ENCODE results near the gene RPL28.
"Not testable (repeated sequence)": the region's sequence is repeated elsewhere in the genome, so short reads cannot be mapped to it uniquely, and the experiment has no call there.

RPL28 gene

DNA sequence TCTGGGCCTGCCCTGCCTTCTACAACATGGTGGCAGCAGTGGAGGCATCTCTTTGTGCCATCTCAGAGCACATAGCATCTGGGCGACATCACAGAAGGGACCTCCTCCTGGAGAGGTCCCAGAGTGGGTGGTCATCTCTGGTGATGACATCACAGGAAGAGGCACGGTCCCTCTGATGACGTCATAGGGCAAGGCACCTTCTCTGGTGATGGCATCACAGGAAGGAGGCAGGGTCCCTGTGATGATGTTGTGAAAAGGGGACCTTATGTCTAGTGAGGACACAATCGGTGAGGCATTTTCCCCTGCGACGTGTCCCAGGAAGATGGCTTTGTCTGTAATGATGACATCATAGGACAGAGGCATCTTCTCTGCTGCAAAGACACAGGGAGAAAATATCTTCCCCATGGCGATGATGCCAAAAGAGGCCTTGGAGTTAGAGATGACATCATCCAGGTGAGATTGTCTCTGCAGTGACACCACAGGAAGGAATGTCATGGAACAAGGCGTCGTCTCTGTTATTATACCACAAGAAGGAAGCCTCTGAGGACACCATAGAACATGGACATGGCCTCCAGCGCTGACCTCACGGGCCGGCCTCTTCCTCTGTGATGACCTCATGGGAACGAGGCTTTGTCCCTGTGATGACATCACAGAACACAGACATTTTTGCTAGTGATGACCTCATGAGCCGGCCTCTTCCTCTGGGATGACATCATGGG, 46.7 kb downstream of the RPL28 start:
- no peak for DNase-seq

DNA sequence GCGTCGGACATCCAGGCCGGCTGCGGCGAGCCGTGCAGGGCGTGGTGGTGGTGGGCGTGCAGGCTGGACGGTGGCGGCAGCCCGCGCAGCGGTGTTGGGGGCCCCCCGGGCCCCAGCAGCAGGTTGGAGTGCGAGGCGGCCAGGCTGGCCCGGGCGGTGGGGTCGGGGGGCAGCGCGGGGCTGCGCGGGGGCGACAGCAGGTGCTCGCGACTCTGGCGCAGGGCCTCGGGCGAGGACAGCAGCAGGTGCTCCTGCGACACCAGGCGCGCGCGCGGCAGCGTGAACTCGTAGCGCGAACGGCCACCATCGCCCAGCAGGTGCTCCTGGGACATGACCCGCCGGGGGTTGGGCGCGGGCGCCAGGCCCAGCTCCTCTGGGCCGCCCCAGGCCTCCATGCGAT, 47.6 kb downstream of the RPL28 start:
- peak; percentile 4 for DNase-seq

DNA sequence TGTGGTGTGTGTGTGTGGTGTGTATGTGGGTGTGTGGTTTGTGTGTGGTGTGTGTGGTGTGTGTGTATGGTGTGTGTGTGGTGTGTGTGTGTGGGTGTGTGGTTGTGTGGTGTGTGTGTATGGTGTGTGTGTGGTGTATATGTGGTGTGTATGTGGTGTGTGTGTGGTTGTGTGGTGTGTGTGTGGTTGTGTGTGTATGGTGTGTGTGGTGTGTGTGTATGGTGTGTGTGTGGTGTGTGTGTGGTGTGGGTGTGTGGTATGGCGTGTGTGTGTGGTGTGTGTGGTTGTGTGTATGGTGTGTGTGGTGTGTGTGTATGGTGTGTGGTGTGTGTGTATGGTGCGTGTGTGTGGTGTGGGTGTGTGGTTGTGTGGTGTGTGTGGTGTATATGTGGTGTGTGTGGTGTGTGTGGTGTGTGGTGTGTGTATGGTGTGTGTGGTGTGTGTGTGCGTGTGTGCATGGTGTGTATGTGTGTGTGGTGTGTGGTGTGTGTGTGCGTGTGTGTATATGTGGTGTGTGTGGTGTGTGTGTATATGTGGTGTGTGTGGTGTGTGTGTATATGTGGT, 48.7 kb downstream of the RPL28 start:
- DNase-seq = no peak

DNA sequence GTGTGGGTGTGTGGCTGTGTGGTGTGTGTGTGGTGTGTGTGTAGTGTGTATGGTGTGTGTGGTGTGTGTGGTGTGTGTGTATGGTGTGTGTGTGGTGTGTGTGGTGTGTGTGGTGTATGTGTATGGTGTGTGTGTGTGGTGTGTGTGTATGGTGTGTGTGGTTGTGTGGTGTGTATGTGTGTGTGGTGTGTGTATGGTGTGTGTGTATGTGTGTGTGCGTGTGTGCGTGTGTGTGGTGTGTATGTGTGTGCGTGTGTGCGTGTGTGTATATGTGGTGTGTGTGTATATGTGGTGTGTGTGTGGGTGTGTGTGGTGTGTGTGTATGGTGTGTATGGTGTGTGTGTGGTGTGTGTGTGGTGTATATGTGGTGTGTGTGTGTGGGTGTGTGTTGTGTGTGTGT, 49.3 kb downstream of the RPL28 start:
- DNase-seq = no peak

DNA sequence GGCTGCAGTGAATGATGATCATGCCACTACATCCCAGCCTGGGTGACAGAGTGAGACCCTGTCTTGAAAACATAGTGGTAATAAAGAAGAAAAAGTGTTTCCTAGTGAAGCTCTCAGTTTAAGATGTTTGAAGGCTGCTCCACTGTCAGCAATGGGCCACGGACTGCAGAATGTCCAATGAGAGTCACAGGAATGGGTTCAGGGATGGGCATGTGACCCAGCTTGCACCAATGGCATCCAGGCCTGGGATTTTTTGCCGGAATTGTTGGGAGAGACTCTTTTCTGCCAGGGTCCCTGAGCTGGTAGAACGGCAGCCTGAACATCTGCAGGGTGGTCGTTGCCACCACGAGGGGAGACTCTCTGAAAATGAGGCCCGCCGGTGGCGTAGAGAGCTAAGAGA, 51.1 kb downstream of the RPL28 start:
- DNase-seq = no peak

DNA sequence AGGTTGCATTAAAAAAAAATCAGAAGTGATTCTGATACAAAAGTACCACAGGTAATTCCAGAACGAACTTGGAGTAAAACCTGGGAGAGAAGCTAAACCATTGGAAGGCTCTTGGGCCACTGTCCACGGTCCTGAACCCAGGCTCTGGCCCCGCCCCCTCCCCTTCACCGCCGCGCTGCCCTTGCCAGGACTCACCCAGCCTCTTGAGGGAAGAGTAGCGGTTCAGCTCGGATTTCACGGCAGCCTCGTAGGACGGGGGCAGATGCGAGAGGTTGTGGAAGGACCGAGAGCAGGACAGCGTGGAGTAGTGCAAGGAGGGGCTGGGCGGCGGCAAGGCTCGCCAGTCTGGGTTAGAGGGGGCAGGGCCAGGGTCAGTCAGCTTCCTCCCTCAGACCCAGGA, 51.7 kb downstream of the RPL28 start:
- peak; percentile 77 for DNase-seq

DNA sequence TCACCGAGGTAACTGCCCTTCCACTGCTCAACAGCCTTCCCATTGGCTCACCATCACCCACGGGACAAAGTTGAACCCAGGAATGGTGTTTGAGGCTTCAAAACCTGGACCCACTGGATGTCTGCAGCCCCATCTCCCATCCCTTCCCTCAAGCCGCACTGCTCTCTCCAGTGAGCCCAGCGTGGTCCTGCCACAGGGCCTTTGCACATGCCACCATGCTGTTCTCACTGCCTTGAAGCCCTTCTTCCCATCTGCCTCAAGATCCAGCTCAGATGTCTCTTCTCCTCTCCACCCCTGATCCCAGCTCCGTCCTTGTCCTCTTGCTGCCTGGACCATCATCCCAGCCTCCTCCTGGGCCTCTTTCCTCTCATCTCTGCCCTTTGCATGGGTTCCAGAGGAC, 53.3 kb downstream of the RPL28 start:
- DNase-seq = no peak

DNA sequence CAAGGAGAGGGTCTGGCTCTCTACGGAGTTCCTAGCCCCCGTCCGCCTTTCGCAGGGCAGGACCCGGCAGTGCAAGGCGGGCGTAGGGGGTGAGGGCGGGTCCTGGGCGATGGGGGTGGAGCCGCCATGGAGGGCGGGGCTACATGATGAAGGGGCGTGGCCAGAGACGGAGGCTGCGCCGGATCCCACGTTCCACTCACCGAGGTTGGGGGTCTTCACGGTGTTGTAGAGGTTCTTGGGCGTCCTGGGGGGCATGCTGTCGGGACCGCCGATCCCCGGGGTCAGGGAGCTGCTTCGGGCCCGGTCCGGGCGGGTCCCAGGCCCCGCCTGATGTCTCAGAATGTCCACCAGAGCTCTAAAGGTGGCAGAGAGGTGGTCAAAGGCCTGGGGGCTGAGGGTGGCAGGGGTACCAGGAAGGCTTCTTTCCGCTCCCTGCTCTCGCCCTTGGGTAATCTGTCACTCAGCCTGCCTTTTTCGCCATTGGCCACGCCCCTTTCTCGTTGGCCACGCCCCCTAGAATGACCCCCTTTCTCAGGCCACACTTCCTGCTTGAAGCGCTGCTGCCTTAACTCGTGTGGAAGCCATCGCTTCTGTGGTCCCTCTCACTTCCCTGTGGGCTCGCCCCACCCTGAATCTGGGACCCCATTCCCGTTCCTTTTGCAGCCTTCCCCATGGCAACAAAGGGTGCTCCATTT, 54.8 kb downstream of the RPL28 start:
- peak; percentile 17 for DNase-seq

DNA sequence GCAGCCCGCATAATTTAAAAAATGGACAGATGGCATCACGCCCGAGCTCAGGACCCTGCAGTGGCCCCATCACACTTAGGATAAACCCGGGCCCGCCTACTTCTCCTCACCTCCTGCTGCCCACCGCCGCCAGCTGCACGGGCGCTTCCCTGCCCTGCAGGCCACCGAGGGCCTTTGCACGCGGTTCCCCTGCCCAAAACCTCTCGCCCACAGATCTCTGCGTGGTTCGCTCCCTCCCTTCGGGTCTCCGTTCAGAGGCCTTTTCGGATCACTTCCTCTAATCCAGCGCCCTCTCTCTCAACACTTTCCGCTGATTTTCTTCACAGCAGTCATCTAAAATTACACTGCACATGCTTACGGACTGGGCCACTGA, 55.6 kb downstream of the RPL28 start:
- DNase-seq = no peak

DNA sequence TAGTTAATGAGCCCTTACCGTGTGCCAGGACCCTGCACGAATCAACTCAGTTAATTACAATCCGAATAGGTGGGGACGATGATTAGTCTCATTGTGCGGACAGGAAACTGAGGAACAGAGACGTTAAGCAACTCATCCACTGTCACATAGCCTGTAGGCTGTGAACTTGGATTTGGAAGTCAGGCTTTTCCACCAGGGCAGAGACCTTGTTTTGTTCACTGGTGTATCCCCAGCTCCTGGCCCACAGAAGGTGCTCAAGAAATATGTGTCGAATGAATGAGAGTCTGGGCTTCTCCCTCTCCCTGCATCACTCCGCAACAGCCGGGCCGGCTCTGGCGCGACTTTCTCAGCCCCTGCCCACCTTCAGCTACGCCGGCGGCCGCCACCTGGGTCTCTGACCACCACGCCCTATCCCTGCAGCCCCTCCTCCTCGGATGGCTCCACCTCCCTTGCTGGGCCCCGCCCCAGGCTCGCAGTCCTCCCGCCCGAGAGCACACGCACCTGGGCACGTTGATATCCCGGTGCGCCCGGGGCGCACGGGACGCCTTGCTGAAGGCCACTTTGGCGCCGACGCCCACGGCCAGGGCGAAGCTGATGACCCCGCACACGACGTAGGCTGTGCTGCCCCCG, 56.1 kb downstream of the RPL28 start:
- peak; percentile 16 for DNase-seq

DNA sequence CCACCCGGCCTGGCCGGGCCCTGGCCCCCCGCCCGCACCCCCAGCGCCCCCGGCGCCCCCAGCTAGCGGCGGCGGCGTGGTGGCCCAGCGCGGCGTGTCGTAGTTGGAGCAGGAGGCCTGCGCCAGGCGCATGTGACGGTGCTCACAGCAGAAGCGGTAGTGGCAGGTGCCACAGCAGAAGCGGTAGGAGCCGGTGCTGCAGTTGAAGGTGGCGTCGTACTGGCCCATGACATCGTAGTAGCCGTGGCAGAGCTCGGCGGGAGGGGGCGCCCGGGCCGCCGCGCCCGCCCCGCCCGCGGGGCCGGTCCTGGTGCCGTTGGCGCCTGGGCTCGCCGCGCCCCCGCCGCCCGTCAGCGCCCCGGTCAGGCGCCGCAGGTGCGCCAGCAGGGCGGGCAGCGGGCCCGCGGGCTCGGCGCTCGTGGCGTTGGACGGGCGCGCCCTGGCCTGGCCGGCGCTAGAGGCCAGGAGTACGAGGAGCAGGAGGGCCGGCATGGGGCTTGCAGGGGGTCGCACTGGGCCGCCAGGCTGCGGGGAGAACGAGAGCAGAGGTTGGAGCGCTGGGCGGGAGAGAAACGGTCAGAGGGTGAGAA, 56.7 kb downstream of the RPL28 start:
- no peak for DNase-seq

DNA sequence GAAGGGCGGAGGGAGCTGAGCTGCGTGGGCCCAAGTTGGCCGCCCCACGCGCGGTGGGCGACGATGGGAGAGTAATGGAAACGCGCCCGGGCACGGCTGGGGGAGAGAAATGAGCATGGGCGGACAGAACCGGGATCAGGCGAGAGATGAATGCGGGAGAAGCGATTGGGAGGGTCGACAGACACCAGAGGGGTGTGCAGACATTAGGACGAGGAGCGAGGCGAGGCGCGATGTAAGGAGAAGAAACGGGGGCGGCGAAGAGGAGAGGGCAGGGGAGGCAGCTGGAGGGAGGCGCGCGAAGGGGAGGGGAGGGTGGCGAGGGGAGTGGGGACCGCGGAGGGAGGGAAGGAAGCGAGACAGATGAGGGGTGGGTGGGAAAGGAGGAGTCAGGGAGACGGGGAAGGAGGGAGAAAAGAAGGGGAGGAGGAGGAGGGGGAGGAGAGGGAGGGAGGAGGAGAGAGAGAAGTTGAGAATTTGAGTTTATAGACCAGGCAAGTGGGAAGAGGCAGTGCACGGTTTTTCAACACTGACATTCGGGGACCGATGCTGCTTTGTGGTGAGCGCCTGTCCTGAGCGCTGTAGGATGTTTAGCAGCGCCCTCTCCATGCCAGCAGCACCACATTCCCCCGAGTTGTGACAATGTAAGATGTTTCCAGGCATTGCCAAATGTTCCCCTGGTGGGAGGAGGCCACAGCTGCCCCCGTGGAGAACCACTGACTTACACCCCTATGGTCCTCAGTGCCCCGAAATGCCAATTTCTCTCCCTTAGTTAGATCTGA, 57.5 kb downstream of the RPL28 start, which contains the start of gene SHISA7:
Gene SHISA7, minus strand, starts transcription at position 256 of the 779 bp plus-strand sequence. CDS start 437 bp downstream, outside the sequence.
- no peak for DNase-seq

DNA sequence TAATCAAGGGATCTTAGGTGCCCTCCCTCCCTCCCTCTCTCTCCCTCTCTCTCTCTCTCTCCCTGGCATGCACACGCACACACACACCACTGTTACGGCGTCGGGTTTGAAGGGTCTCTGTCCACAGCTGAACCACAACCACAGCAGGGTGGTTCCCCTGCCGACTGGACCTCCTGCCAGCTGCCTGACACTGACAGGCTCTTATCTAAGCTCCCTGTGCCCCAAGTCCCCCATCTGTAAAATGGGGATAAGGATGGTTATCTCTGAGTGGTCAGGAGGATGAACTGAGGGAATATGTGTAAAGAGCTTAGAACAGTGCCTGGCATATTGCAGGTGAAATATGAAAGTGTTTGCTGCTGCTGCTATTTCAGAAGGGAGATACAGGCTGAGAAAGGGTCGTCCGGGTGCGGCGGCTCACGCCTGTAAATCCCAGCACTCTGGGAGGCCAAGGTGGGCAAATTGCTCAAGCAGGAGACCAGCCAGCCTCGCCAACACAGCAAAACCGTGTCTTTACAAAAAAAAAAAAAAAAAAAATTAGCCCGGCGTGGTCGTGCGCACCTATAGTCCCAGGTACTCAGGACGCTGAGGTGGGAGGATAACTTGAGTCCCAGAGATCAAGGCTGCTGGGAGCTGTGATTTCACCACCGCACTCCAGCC, 58.2 kb downstream of the RPL28 start:
- DNase-seq = no peak

DNA sequence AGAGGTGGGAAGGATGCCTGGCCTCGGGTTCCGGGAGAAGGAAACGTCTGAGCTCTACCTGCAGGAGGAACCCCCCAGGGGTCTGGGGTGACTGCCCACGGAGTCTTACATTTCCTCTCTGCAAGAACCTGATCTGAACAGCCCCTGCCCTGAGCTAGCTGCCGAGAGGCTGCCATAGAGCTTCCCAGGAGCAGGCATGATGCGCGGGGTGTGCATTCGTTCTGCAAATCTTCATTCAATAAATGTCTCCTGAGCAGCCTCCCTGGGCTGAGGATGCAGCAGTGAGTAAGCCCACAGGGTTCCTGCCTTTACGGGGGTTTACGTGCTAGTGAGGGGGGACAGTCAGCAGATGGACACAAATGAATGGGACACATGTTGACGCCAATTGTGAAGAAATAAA, 58.9 kb downstream of the RPL28 start:
- DNase-seq = no peak

DNA sequence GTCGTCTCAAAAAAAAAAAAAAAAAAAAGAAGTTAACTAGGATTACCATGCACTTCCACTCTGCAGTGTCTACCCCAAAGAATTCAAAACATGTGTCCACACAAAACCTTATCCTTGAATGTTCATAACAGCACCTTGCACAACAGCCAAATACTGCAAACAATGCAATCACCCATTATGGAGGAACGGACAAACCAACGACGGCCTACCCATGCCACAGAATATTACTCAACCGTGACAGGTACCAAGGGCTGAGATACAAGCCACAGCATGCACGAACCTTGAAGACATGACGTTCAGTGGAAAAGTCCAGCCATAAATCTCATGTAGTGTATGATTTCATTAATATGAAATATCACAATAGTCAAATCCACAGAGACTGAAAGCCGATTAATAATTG, 60.3 kb downstream of the RPL28 start:
- no peak for DNase-seq

DNA sequence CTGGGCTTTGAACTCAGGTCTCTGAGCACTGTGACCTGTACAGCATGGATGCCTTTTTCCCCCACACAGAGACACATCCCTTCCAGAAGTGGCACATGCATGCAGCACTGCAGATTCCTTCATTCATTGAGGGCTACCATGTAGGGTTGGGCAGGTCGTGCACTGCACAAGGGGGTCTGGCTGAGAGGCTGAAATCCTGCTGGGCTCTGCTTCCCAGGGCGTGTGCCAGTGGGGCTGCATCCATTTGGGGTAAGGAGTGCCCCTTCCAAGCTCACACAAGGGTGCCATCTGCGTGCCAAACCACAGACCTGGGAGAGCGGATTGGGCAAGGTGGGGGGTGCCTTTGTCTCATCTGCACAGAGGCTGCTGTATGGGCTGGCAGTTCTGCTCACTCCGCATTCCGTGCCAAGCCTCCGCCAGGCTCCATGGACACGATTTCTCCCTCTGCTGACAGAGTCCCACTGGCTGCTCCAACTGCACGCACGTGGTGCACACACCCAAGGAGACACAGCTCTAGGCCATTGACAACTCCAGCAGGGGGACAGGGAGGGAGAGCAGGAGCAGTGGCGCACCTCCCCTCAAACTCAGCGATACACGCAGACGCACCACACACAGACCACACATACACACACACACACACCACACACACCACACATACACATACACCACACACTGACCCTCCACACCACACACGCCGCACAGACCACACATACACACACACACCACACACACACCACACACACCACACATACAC, 61.9 kb downstream of the RPL28 start:
- DNase-seq = no peak

DNA sequence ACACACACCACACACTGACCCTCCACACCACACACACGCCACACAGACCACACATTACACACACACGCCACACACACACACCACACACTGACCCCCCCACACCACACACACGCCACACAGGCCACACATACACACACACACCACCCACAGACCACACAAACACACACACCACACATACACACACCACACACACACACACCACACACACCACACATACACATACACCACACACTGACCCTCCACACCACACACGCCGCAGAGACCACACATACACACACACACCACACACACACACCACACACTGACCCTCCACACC, 62.4 kb downstream of the RPL28 start:
- DNase-seq = not testable (repeated sequence)

DNA sequence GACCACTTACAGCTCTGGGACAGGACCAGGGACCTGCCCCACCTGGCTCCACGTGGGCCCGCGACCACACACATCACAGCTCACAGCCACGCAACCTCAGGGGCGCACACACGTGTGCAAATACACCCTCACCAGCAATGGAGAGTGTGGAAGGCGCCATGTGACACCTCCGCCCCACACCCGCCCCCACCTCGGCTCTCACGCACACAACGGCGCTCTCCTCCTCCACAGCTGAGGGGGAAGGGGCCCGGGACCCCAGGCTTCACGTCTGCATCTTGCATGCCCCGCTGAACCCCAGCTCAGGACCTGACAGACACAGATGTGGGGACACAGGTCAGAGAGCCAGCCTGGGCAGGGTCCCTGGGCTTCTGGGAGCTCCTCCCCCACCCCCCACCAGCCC, 63.7 kb downstream of the RPL28 start:
- DNase-seq = no peak

DNA sequence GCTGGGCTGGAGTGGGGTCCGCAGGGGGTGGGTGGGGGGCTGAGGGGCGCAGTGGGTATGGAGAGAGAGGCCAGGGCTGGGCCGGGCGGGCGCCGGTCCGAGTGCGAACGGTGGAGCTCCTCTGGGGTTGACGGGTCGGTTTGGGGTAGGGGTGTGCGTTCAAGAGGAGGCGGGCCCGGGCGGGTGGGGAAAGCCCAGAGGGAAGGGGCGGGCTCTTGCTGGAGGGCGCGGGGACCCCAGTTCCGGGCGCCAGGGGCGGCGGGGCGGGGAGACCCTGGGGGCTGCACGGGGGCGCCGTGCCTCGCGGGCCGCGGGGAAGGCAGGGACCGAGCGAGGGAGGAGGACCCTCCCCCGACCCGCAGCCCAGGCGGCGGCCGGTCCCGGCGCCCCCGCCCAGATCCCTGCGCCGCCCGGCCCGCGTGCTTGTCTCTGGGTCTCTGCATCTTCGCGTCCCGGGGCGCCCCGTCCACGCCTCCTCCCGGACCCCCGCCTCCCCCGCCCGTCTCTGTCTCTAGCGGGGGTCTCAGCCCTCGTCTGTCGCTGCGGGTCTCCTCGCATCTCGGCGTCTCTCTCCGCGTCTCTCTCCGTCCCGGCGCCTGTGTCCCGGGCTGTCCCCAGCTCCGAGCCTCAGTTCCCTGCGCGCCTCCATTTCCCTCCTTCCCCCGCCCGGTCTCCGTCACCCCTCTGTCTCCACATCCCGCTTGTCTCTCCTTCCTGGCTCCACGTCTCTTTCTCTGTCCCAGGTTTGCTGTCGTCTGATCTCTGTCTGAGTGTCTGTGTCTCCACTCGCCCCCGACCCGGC, 65.6 kb downstream of the RPL28 start:
- DNase-seq = no peak

DNA sequence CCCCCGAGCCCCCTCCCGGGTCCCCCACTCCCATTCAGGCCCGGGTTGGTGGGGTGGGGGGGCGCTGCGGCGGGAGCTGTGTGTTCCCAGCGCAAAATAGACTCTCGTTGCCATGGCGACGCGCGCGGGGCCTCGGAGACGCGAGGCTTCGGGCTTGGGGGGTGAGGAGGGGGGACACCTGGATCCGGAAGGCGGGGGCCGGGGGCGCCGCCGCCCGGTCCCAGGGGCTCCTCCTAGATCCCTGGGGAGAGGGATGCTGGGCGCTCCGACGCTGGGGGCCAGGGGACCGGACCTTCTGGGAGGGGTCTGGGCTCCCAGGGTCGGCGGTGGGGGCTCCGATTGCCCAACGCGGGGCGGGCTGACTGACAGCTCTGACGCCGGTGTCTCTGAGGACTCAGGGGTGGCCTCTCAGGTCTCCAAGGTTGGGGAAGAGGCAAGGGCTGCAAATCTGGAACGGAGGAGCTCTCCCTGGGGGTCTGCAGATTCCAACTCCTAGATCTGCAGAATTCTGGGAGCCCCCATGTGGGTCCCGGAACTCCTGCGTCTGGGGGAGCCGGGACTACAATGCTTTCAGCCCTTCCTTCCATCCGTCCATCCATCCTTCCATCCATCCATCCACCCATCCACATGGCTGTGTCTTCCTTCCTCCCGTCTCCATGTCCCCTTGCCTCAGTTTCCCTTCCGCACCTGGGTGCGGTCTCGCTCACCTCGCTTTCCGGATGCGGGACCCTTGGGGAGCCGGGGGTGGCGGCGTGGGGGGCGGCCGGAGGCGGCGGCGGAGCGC, 66.4 kb downstream of the RPL28 start:
- DNase-seq = no peak

All from NCI-H2029 (cell line).